ENCODE data around the gene TMOD1.

GRCh38 chr9:97577051-97577450 lies 75.6 kb downstream of the TMOD1 start:
- TF ChIP-seq CTCF (IDR thresholded peaks at IDR 0.05; ENCODE audit: control extremely low read depth in 1 of 3, insufficient read depth in 1 of 3, low read depth in 1 of 3, low read length in 3 of 3) = no peak
- TF ChIP-seq POLR2A (IDR thresholded peaks at IDR 0.05; ENCODE audit: control extremely low read depth in 1 of 2, low read depth in 2 of 2, low read length in 2 of 2) = no peak
- no peak for TF ChIP-seq KDM5A (IDR thresholded peaks at IDR 0.05; ENCODE audit: low read length)
- TF ChIP-seq FOSL1 (IDR thresholded peaks at IDR 0.05; ENCODE audit: insufficient read depth, low read depth, low read length) = no peak
- TF ChIP-seq BCL11A (IDR thresholded peaks at IDR 0.05; ENCODE audit: low read depth in 2 of 2, low read length in 2 of 2) = no peak
- no peak for TF ChIP-seq GABPA (IDR thresholded peaks at IDR 0.05; ENCODE audit: borderline replicate concordance, insufficient read depth, low read length)
- TF ChIP-seq GTF2F1 (IDR thresholded peaks at IDR 0.05; ENCODE audit: borderline replicate concordance, low read depth, low read length) = no peak
- TF ChIP-seq SRF (IDR thresholded peaks at IDR 0.05; ENCODE audit: low read depth, low read length) = no peak
- TF ChIP-seq EP300 (IDR thresholded peaks at IDR 0.05; ENCODE audit: borderline replicate concordance in 1 of 2, low read depth in 2 of 2, low read length in 2 of 2) = no peak
- TF ChIP-seq RFX5 (IDR thresholded peaks at IDR 0.05; ENCODE audit: borderline replicate concordance, low read depth, low read length) = no peak
- no peak for TF ChIP-seq EZH2 (IDR thresholded peaks at IDR 0.05; ENCODE audit: low read depth, low read length, severe bottlenecking)

Measured in H1 (cell line).